Panc1 (cell line): ENCODE data around the gene DENND10. TPM values are rescaled to one million over a fixed set of nuclear protein-coding genes. Genes with fewer than 3 reads are reported as not detected.

ENCODE experiments used
- ATAC-seq: fragments of 200-7000 bp; cut with Tn5 transposase; 2 replicates; pipeline ENCODE4 v1.9.1; 2020; ENCODE audit warnings: mild to moderate bottlenecking, moderate library complexity
- BruUV-seq: library from RNA; stranded (reverse); fragments of 400-500 nt; replicated peaks from 2 replicates; lab custom pipeline; 2021; lab: Mats Ljungman, UMichigan
- CTCF ChIA-PET: fragments of 300-600 bp; sonication (Branson Sonifier 250); formaldehyde crosslinking; loops from one replicate; lab custom pipeline; 2022; ENCODE audit warnings: antibody characterized with exemption; lab: Charles Lee
- POLR2A ChIA-PET: fragments of 300-600 bp; sonication (Branson Sonifier 250); formaldehyde crosslinking; loops from one replicate; lab custom pipeline; 2022; ENCODE audit warnings: antibody characterized with exemption; lab: Charles Lee
- DNase-seq: peaks from one replicate; pipeline ENCODE4 v3.0.0-alpha.2; 2010; ENCODE audit warnings: low read depth, low spot score
- H3K27ac ChIP-seq: 2 replicates; pipeline ENCODE4 v1.5.1; 2011; ENCODE audit warnings: mild to moderate bottlenecking, low read length, inconsistent platforms
- H3K27me3 ChIP-seq: fragments of 200-500 bp; sonication (Bioruptor generic); 2 replicates; pipeline ENCODE4 v1.6.0; 2014; ENCODE audit warnings: low read length, inconsistent platforms; ENCODE audit not compliant: control insufficient read depth, insufficient read depth
- H3K36me3 ChIP-seq: fragments of 200-500 bp; sonication (Bioruptor generic); 2 replicates; pipeline ENCODE4 v1.5.1; 2014; ENCODE audit warnings: inconsistent platforms, mild to moderate bottlenecking, low read length, moderate library complexity; ENCODE audit not compliant: control insufficient read depth, insufficient read depth
- H3K4me1 ChIP-seq: 2 replicates; pipeline ENCODE4 v1.5.1; 2011; ENCODE audit warnings: inconsistent platforms, mild to moderate bottlenecking, low read length, moderate library complexity; ENCODE audit not compliant: control insufficient read depth, insufficient read depth
- H3K4me3 ChIP-seq, 2 experiments: 2 replicates each; pipeline ENCODE4 v1.5.1; 2011 to 2012; ENCODE audit warnings: low read depth in 2 of 2, low read length in 2 of 2, mild to moderate bottlenecking in 2 of 2, inconsistent platforms in 1 of 2, moderate library complexity in 1 of 2
- H3K9me3 ChIP-seq: fragments of 200-500 bp; sonication (Bioruptor generic); 2 replicates; pipeline ENCODE4 v1.5.1; 2014; ENCODE audit warnings: low read depth, mild to moderate bottlenecking, inconsistent platforms, low read length, moderate library complexity; ENCODE audit not compliant: control insufficient read depth, insufficient read depth
- CTCF ChIP-seq: fragments of 450-650 bp; IDR thresholded peaks from 2 replicates; pipeline ENCODE4 v1.5.1; 2017; ENCODE audit warnings: mild to moderate bottlenecking
- POLR2AphosphoS5 ChIP-seq: IDR thresholded peaks from 2 replicates; pipeline ENCODE4 v1.6.1; 2012; ENCODE audit warnings: mild to moderate bottlenecking, low read depth, low read length, moderate library complexity
- REST ChIP-seq, 2 experiments: IDR thresholded peaks; 2 replicates each; pipeline ENCODE4 v1.6.1; 2011 to 2012; ENCODE audit warnings: low read depth in 2 of 2, control low read depth in 1 of 2, low read length in 1 of 2, mild to moderate bottlenecking in 1 of 2, moderate library complexity in 1 of 2; ENCODE audit not compliant: insufficient read depth in 1 of 2
- SIN3A ChIP-seq: IDR thresholded peaks from 2 replicates; pipeline ENCODE4 v1.6.1; 2012; ENCODE audit warnings: low read depth, mild to moderate bottlenecking, low read length, moderate library complexity, borderline replicate concordance; ENCODE audit not compliant: insufficient read depth
- TCF7L2 ChIP-seq: IDR thresholded peaks from 2 replicates; pipeline ENCODE4 v1.6.1; 2011; ENCODE audit warnings: mild to moderate bottlenecking, low read depth, low read length, inconsistent platforms
- in situ Hi-C: cut with HindIII; loops from 2 replicates; pipeline ENCODE4 v1.10.0; 2016; ENCODE audit warnings: low sequenced_read_pairs, low pct_unique_long_range_greater_than_20kb
- intact Hi-C: fragments of 100-400 bp; cut with micrococcal nuclease; formaldehyde crosslinking; loops from one replicate; pipeline ENCODE4 v1.10.0; 2022; ENCODE audit not compliant: unreplicated experiment
- total RNA-seq: library from RNA; stranded (reverse); gene quantifications from one replicate; pipeline ENCODE4 v1.2.1, GENCODE V29; 2021; ENCODE audit not compliant: unreplicated experiment

The DENND10 gene
- total RNA-seq, 1 experiment from 2014 or later, result 72.8 TPM

GRCh38 chr10:119118231-119118630, 14.3 kb downstream of the DENND10 start:
- in situ Hi-C loops (no loop called here), intact Hi-C loops (no loop called here)
- no TSS peak for BruUV-seq
- Histone ChIP-seq H3K27me3 (no peaks in the 10 kb centered on the region), H3K36me3 (peaks cover 11% of the 10 kb centered on the region; the same call in 1 of the 2 replicates), H3K4me1 (no peaks in the 10 kb centered on the region), H3K27ac (no peak overlapping the region), H3K9me3 (no peaks in the 10 kb centered on the region), H3K4me3 (no peak overlapping the region)
- ATAC-seq (no peak), DNase-seq (no peak)
- TF ChIP-seq CTCF, result no peak
- TF ChIP-seq SIN3A, result no peak
- TF ChIP-seq REST (IDR thresholded peaks at IDR 0.05; ENCODE audit: insufficient read depth in 1 of 2, low read depth in 2 of 2, low read length in 1 of 2), result no peak
- no peak for TF ChIP-seq POLR2AphosphoS5
- TF ChIP-seq TCF7L2, result no peak
- ChIA-PET POLR2A (no interaction called here), CTCF (no interaction called here)

- Histone ChIP-seq H3K4me1 (no peaks in the 10 kb centered on the region), H3K9me3 (no peaks in the 10 kb centered on the region), H3K4me3 (no peak overlapping the region), H3K36me3 (peaks cover 5% of the 10 kb centered on the region; the same call in 1 of the 2 replicates), H3K27ac (no peak overlapping the region), H3K27me3 (no peaks in the 10 kb centered on the region)
- ATAC-seq, result no peak
- TF ChIP-seq CTCF (no peak), POLR2AphosphoS5 (no peak), SIN3A (no peak), TCF7L2 (no peak), REST (IDR thresholded peaks at IDR 0.05; ENCODE audit: insufficient read depth in 1 of 2, low read depth in 2 of 2, low read length in 1 of 2) (no peak)
- no TSS peak for BruUV-seq
- in situ Hi-C loops, result no loop called here
- intact Hi-C loops, result no loop called here
- no peak for DNase-seq
- ChIA-PET CTCF (interaction anchor here (0.6 kb wide), 1 partner anchor 11 kb away, joined by 3 read pairs; no protein-coding TSS in a partner anchor), POLR2A (no interaction called here)
These were observed 15.5 kb downstream of the DENND10 start for GRCh38 chr10:119119400-119119799.
